ENCODE measurements around the gene TRAPPC8. TPM values are rescaled to one million over a fixed set of nuclear protein-coding genes. Genes with fewer than 3 reads are reported as not detected.

The TRAPPC8 gene
- total RNA-seq, 1 experiment from 2014 or later, result 19.8 TPM

- Histone ChIP-seq H3K4me1 (no peaks in the 10 kb centered on the region), H3K4me3 (ENCODE audit: low read depth, low read length) (no peak overlapping the region), H3K9me3 (no peaks in the 10 kb centered on the region), H3K27me3 (replicated peaks; ENCODE audit: control insufficient read depth, insufficient read depth, low read length) (no peaks in the 10 kb centered on the region), H3K36me3 (ENCODE audit: control insufficient read depth, insufficient read depth, low read length) (no peaks in the 10 kb centered on the region)
- BruUV-seq (replicated peaks), result no TSS peak
- no peak overlapping the region for H3K27ac Mint-ChIP-seq (ENCODE audit: unreplicated experiment)
- H3K4me3 Mint-ChIP-seq (ENCODE audit: unreplicated experiment), result no peak overlapping the region
- no peaks in the 10 kb centered on the region for H3K4me1 Mint-ChIP-seq (ENCODE audit: low read depth, unreplicated experiment)
- no peak for DNase-seq
- TF ChIP-seq CTCF (IDR thresholded peaks at IDR 0.05; ENCODE audit: insufficient read depth in 1 of 2, low read depth in 1 of 2, low read length in 1 of 2, severe bottlenecking in 1 of 2, unreplicated experiment in 1 of 2), result no peak
- no peaks in the 10 kb centered on the region for H3K27me3 Mint-ChIP-seq (ENCODE audit: insufficient read depth, unreplicated experiment)
- H3K36me3 Mint-ChIP-seq (ENCODE audit: insufficient read depth, unreplicated experiment), result no peaks in the 10 kb centered on the region
- ChIA-PET CTCF (no interaction called here), POLR2A (no interaction called here)
- intact Hi-C loops (cut with micrococcal nuclease; ENCODE audit: unreplicated experiment), result loop anchor here (10.0 kb wide), 1 partner anchor 419 kb away; no protein-coding TSS in a partner anchor
- peaks cover 10% of the 10 kb centered on the region for H3K9me3 Mint-ChIP-seq (ENCODE audit: unreplicated experiment)
These were observed 31.1 kb upstream of the TRAPPC8 start for GRCh38 chr18:31973929-31974546.

- Mint-ChIP-seq H3K4me3 (ENCODE audit: unreplicated experiment) (no peak overlapping the region), H3K4me1 (ENCODE audit: low read depth, unreplicated experiment) (no peaks in the 10 kb centered on the region), H3K9me3 (ENCODE audit: unreplicated experiment) (peaks cover 10% of the 10 kb centered on the region), H3K27me3 (ENCODE audit: insufficient read depth, unreplicated experiment) (no peaks in the 10 kb centered on the region), H3K27ac (ENCODE audit: unreplicated experiment) (no peak overlapping the region), H3K36me3 (ENCODE audit: insufficient read depth, unreplicated experiment) (no peaks in the 10 kb centered on the region)
- no peaks in the 10 kb centered on the region for H3K9me3 ChIP-seq
- H3K36me3 ChIP-seq (ENCODE audit: control insufficient read depth, insufficient read depth, low read length), result no peaks in the 10 kb centered on the region
- TF ChIP-seq CTCF (IDR thresholded peaks at IDR 0.05; ENCODE audit: insufficient read depth in 1 of 2, low read depth in 1 of 2, low read length in 1 of 2, severe bottlenecking in 1 of 2, unreplicated experiment in 1 of 2), result no peak
- no peak for DNase-seq
- CTCF ChIA-PET, result no interaction called here
- POLR2A ChIA-PET, result no interaction called here
- no peaks in the 10 kb centered on the region for H3K27me3 ChIP-seq (replicated peaks; ENCODE audit: control insufficient read depth, insufficient read depth, low read length)
- H3K4me1 ChIP-seq, result no peaks in the 10 kb centered on the region
- no TSS peak for BruUV-seq (replicated peaks)
- intact Hi-C loops (cut with micrococcal nuclease; ENCODE audit: unreplicated experiment), result loop anchor here (10.0 kb wide), 1 partner anchor 416 kb away; no protein-coding TSS in a partner anchor
- no peak overlapping the region for H3K4me3 ChIP-seq (ENCODE audit: low read depth, low read length)
These were observed 27.7 kb upstream of the TRAPPC8 start for GRCh38 chr18:31970617-31971016.

DNA sequence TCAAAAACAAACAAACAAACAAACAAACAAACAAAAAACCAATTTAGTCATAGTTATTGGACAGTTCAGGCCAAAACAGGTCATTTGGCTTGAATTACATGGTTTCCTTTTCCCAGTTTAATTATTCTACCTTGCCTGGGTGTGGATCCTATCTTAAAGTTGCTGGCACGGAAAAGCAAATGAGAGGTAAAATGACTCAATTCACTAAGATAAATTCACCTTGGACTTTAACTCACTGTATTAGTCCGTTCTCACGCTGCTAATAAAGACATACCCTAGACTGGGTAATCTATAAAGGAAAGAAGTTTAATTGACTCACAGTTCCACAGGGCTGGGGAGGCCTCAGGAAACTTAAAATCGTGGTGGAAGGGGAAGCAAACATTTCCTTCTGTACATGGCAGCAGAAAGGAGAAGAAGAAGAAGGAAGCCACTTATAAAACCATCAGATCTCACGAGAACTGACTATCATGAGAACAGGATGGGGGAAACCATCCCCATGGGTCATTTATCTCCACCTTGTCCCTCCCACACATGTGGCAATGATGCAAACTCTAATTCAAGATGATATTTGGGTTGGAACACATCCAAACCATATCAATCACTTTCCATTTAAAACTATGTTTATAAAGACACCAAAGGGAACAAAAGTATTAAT, 22.5 kb upstream of the TRAPPC8 start:
- no peaks in the 10 kb centered on the region for H3K36me3 Mint-ChIP-seq (ENCODE audit: insufficient read depth, unreplicated experiment)
- DNase-seq, result no peak
- ChIA-PET CTCF (no interaction called here), POLR2A (no interaction called here)
- H3K36me3 ChIP-seq (ENCODE audit: control insufficient read depth, insufficient read depth, low read length), result no peaks in the 10 kb centered on the region
- no peak for TF ChIP-seq CTCF (IDR thresholded peaks at IDR 0.05; ENCODE audit: insufficient read depth in 1 of 2, low read depth in 1 of 2, low read length in 1 of 2, severe bottlenecking in 1 of 2, unreplicated experiment in 1 of 2)
- H3K27ac Mint-ChIP-seq (ENCODE audit: unreplicated experiment), result no peak overlapping the region
- no peak overlapping the region for H3K4me3 Mint-ChIP-seq (ENCODE audit: unreplicated experiment)
- H3K9me3 Mint-ChIP-seq (ENCODE audit: unreplicated experiment), result no peaks in the 10 kb centered on the region
- intact Hi-C loops (cut with micrococcal nuclease; ENCODE audit: unreplicated experiment), result no loop called here
- no peaks in the 10 kb centered on the region for H3K27me3 ChIP-seq (replicated peaks; ENCODE audit: control insufficient read depth, insufficient read depth, low read length)
- no peaks in the 10 kb centered on the region for H3K4me1 ChIP-seq
- H3K9me3 ChIP-seq, result no peaks in the 10 kb centered on the region
- no TSS peak for BruUV-seq (replicated peaks)
- no peak overlapping the region for H3K4me3 ChIP-seq (ENCODE audit: low read depth, low read length)
- H3K4me1 Mint-ChIP-seq (ENCODE audit: low read depth, unreplicated experiment), result no peaks in the 10 kb centered on the region
- H3K27me3 Mint-ChIP-seq (ENCODE audit: insufficient read depth, unreplicated experiment), result no peaks in the 10 kb centered on the region
